NCI-H1092 (cell line): Measurements from ENCODE around the gene CNNM2.
"Not testable (repeated sequence)": the region's sequence is repeated elsewhere in the genome, so short reads cannot be mapped to it uniquely, and the experiment has no call there.

Experiments
- DNase-seq: peaks from one replicate; lab custom pipeline; 2025; lab: John Stamatoyannopoulos, UW

CNNM2 gene

DNA sequence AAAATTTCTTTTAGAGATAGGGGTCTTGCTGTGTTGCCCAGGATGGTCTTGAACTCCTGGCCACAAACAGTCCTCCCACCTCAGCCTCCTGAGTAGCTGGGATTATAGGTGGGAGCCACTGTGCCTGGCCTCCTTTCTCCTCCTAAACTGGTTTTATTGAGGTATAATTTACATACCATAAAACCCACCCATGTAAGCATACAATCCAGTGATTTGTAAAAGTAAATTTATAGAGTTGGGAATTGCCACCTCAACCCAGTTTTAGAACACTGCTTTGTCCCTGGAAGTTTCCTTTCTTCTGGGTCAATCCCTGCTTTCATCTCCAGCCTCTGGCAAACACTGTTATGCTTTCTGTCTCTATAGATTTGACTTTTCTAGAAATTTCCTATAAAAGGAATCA, 49.0 kb downstream of the CNNM2 start:
- no peak for DNase-seq

DNA sequence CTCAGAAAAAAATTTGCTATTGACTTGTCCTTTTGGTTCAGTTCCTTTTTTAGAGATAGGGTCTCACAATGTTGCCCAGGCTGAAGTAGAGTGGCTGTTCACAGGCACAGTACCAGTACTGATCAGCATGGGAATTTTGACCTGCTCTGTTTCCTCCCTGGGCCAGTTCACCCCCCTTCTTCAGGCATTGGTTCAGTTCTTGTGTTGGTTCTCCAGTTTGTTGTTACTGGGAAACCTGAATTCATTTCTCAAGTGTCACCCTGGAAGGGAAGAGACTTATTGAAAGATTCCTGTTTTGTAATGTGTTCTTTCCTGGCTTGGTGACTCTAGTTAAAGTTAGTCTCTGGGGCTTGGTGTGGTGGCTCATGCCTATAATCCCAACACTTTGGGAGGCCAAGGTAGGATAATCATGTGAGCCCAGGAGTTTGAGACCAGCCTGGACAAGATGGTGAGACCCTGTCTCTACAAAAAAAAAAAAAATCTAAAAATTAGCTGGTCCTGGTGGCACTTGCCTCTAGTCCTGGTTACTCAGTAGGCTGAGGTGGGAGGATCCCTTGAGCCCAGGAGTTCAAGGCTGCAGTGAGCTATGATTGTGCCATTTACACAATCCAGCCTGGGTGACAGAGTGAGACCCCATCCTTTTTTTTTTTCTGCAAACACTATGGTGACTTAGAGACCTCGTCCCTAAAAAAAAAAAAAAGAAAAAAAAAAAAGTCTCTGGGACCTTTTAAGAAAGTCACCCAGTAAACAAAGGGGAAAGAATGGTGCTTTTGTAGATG, 52.7 kb downstream of the CNNM2 start:
- DNase-seq = no peak

DNA sequence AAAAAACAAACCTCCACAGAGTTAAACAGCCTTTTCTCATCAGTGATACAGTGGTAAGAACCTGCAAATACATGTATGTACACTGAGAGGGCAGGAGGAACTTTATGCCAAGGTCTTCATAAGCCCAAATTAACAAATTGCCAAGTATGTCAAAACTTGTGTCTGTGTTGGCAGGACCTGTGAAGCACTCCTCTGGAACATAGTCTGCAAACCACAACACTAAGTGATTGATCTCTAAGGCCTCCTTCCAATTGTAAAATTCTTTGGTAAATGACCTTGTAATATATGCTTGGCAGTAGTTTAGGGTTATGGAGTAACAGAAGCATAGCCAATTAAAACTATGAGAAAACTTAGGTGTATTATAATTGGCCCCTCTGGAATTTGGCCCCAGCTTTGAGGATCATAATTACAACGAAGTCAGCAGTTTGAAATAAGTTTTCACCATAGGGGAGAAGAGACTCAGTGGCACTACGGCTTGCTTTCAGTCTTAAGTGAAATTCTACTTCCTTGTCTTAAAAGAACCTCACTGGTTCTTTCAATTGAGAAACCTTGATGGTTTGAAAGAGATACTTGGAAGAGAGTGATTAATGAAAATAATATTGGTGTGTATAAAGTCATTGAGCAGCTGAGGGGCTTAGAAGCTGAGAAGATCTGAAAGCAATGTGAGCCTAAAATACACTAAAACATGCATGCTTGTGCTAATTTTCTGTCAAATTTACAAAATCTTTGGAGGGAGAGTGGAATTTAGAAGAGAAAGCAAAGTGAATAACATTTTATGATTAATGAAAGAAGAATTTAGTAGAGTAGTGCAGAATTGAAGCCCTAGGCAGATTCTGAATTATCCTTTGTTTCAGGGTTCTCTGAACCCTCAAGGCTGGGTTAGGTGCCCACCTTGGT, 57.6 kb downstream of the CNNM2 start:
- DNase-seq = no peak

GRCh38 chr10:102976380-102976726, 58.3 kb downstream of the CNNM2 start:
- not testable (repeated sequence) for DNase-seq

DNA sequence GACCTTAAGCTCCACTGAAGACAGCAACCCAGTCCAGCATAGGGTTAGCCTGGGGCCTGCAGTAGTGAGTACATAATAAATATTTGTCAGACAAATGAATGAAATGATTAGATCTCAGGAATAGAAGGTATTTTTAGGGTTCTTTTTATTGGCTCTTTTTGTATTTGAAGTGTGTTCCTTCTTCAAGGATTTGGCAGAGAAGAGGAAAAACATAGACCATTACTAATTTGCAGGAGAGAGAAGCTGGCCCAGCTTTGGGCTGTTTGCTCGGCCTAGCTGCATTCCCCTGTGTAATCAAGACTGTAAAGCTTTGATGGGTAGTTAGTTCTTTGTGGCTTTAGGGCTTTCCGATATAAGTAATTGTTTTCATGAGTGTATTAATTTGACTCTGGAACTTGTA, 64.2 kb downstream of the CNNM2 start:
- DNase-seq = no peak

DNA sequence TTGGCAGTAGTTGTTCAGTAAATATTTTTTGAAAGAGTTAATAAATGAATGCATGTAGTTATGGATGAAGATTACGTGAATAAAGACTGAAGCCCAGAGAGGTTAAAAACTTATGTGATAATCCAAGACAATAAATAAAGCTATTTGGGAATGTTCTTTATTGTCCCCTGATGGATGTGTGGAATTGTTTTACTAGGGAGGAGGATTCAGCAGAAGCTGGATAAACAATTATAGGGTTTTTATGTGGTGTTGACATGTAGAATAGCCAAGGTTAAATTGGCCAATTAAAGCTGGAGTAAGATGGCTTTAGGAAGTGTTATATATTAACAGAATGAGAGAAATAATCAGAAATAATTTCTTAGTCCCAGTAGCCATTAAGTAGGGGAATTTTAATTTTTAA, 66.0 kb downstream of the CNNM2 start:
- no peak for DNase-seq

- no peak for DNase-seq
These were observed 67.7 kb downstream of the CNNM2 start for GRCh38 chr10:102985811-102986210.

DNA sequence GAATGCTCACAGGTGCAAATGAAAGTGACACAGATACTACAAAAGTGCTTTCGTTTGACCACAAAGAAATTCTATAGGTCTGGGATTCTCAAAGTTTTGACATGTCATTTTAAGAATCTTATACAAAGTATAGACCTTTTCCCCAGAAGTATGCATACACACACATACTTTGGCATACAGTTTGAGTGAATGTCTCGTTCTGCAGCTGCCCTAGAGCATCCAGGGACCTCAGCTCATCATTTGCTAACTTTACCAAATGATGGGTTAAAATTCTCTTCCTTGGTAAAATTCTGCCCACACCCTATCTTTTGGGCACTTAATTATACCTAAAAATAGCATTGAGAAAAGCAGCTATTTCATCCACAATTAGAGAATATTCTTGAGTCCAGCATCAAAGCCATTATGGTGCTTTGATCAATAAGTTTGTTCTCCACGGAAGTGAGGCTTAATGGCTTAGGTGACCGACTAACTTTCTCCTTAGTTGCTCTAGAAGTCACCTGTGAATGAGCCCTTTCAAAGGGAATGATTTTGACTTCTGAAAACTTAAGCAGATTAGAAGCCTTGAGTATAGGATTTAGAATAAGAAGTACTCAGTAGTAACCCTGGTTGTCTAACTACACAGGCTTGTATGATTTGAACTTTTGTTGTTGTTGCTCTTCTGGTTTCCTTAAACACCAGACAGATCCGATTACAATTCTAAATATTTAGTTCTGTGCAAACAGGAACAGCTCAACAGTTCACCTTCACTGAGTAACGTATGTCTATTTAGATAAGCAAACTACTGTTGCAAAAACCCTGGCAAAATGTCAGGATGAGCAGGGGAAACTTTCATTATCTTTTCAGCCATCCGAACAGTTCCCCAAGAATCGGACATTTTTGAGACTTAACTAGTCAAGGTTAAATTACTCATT, 70.6 kb downstream of the CNNM2 start:
- DNase-seq = no peak

- no peak for DNase-seq
These were observed 76.6 kb downstream of the CNNM2 start for GRCh38 chr10:102994531-102995295.

GRCh38 chr10:102996876-102997275, 78.8 kb downstream of the CNNM2 start:
- no peak for DNase-seq

GRCh38 chr10:102997998-102998397, 79.9 kb downstream of the CNNM2 start:
- no peak for DNase-seq

- DNase-seq = no peak
These were observed 80.4 kb downstream of the CNNM2 start for GRCh38 chr10:102998399-102998907.

GRCh38 chr10:103000050-103000449, 82.0 kb downstream of the CNNM2 start:
- DNase-seq = not testable (repeated sequence)

- no peak for DNase-seq
These were observed 88.9 kb downstream of the CNNM2 start for GRCh38 chr10:103007017-103007416.

- no peak for DNase-seq
These were observed 95.3 kb downstream of the CNNM2 start for GRCh38 chr10:103013416-103013815.

GRCh38 chr10:103019425-103019824, 101.3 kb downstream of the CNNM2 start:
- no peak for DNase-seq

DNA sequence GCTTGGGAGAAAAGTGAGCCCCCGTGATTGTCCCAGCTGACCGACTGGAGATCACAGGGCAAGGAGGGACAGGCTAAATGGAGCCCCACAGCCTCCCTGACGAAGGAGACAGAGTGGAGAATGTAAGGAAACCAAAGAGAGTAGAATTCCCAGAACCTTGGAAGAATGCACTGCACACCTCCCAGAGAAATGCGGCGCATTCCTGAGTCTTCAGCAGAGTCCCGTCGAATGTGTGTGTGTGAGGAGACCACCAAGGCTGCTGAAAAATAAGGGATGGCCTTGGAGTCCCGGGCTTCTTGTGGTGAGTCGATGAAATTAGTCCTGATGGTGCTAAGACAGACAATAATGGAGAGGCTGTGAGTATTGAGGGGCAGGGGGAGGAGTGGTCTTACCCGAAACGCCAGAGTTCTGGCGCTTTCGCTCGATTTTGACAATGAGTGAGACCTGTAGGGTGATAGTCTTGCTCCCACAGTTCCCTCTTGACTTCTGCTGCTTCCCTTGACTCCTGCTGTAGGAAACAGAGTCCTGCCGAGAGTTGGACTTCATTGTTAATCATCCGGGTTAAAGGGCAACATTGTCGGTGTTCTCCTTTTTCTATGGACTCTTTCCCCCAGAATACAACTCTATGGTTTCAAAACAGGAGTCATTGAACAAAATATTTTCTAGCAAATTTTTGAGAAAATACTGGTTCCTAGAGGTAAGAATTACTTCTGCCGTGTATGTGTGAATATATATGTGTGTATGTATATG, 103.2 kb downstream of the CNNM2 start:
- DNase-seq = no peak

DNA sequence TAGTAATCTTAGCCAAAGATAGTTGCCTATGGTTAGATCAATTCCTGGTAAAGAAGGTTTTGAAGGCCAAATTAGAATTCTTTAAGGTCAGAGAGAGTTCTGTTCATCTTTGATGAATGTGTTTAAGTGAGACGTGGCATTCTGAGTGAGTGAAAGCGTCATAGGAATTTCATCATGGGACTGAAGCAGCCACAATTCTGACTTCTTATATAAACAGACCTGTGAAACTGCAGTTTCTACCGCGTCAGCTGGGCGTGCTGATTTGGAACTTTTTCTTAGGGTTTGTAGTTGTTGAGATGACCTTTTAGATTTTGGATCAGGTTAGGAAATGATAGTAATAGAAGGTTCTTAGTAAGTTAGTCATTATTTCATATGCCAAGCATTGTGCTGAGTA, 103.8 kb downstream of the CNNM2 start:
- DNase-seq = no peak

DNA sequence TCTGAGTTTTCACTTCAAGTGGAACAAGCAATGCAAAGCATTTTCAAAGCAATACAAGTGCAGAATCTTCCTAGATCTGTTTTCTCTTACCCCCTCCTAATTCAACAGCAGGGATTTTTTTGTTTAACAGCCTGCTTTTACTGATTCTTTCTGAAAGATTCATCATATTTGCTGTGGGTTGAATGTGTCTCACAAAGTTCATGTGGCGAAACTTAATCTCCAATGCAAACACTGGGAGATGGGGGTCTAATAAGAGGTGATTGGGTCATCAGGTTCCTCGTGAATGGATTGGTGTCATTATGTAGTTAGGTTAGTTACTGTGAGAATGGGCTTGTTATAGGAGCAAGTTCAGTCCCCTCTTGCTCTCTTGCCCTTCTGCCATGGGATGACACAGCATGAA, 107.6 kb downstream of the CNNM2 start:
- DNase-seq = no peak

DNA sequence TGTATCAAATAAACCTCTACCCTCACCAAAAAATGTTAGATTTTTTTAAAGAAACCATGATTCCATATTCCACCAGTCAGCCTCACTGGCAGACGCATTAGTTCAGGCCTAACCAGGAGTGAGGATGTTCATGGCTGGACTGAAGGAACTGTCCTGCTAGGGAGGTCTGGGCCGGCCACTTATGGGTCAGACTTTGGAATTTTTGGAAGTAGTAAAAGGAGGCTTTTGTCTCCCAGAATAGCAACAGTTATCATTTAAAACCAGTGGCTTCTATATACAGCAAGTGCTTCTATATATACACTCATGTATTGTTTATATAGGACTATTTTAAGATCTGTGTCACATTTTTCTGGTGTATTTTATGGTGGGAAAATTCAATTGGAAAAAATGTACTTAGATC, 120.5 kb downstream of the CNNM2 start:
- DNase-seq = no peak

DNA sequence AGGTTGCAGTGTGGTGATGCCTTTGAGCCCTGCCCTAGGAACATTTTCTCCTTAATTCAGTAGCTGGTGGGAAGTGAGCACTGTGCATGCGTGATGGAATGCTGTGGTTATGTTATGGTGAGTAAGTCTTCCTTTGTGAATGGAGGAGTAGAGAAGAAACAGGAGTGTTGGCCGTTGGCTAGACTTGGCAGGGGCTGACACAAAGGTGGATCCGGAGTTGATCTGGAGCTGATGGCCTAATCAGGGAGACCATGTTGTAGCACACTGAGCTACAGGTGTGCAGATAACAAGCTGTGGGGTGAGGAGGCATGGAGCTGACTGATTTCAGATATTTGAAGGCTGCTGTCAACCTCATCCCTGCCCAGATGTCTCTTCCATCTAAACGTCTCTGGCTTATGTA, 122.3 kb downstream of the CNNM2 start:
- DNase-seq = no peak
